Activated B cell treated with CpG ODN at 0.5 μM for 24 hours (primary cell): ENCODE data around the gene PAX3. TPM values are rescaled to one million over a fixed set of nuclear protein-coding genes. Genes with fewer than 3 reads are reported as not detected.

Experiments
- ATAC-seq: fragments of 200-7000 bp; cut with Tn5 transposase; one replicate; pipeline ENCODE4 v1.10.0; 2021; ENCODE audit warnings: low read depth, mild to moderate bottlenecking, moderate library complexity
- CTCF ChIA-PET: fragments of 350-600 bp; sonication (Branson Sonifier 250); formaldehyde crosslinking; loops from one replicate; lab custom pipeline; 2021; ENCODE audit warnings: antibody characterized with exemption; lab: Charles Lee
- POLR2A ChIA-PET: fragments of 350-600 bp; sonication (Branson Sonifier 250); formaldehyde crosslinking; loops from one replicate; lab custom pipeline; 2021; ENCODE audit warnings: antibody characterized with exemption; lab: Charles Lee
- DNase-seq: peaks from one replicate; pipeline ENCODE4 v3.0.0; 2022
- H3K27ac Mint-ChIP-seq: one replicate; pipeline ENCODE4 v1.8.0; 2020; ENCODE audit warnings: mixed read lengths
- H3K27me3 Mint-ChIP-seq: one replicate; pipeline ENCODE4 v1.8.0; 2021; ENCODE audit warnings: mixed read lengths
- H3K36me3 Mint-ChIP-seq: one replicate; pipeline ENCODE4 v1.8.0; 2021; ENCODE audit warnings: low read depth, mixed read lengths
- H3K4me1 Mint-ChIP-seq: one replicate; pipeline ENCODE4 v1.8.0; 2021; ENCODE audit warnings: mixed read lengths
- H3K4me3 Mint-ChIP-seq: one replicate; pipeline ENCODE4 v1.8.0; 2020; ENCODE audit warnings: mild to moderate bottlenecking, mixed read lengths
- H3K9me3 Mint-ChIP-seq: one replicate; pipeline ENCODE4 v1.8.0; 2020; ENCODE audit warnings: mixed read lengths
- CTCF ChIP-seq: fragments of 200-600 bp; IDR thresholded peaks from one replicate; pipeline ENCODE4 v1.8.0; 2022; ENCODE audit warnings: antibody characterized with exemption, mild to moderate bottlenecking
- intact Hi-C: fragments of 100-400 bp; cut with micrococcal nuclease; formaldehyde crosslinking; loops from one replicate; pipeline ENCODE4 v1.15.1; 2024
- total RNA-seq: library from RNA; stranded (reverse); gene quantifications from 2 replicates; pipeline ENCODE4 v1.2.3, GENCODE V29; 2022

PAX3 gene
- total RNA-seq, 1 donor from 2014 or later = not detected

- DNase-seq = no peak
- intact Hi-C loops = no loop called here
- TF ChIP-seq CTCF = no peak
- Mint-ChIP-seq H3K4me3 (no peak overlapping the region), H3K36me3 (no peaks in the 10 kb centered on the region), H3K27ac (no peak overlapping the region), H3K9me3 (peaks cover 24% of the 10 kb centered on the region), H3K27me3 (peaks cover 4% of the 10 kb centered on the region), H3K4me1 (no peaks in the 10 kb centered on the region)
- ATAC-seq = no peak
- ChIA-PET POLR2A (no interaction called here), CTCF (no interaction called here)
Observed at GRCh38 chr2:222334914-222335313, 36.1 kb upstream of the PAX3 start.

DNA sequence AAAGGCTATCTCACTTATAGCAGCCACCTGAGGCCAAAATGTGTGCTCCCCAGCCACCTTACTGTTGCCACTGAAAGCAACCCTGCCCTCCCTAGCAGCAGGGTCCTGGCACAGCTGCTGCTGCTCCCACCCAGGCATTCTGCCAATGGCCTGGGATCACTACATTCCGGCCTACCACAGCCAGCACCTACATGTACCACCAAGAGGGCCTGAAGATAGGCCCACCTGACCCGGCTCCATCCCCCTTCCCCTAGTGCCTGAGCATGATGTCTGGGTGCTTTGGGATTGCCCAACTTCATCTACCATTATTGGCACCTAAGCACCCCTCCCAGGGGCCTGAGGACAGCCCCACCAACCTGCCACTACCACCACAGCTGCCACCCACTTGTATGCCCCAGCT lies 34.6 kb upstream of the PAX3 start:
- Mint-ChIP-seq H3K36me3 (no peaks in the 10 kb centered on the region), H3K4me3 (no peak overlapping the region), H3K9me3 (peaks cover 24% of the 10 kb centered on the region), H3K27ac (no peak overlapping the region), H3K27me3 (peaks cover 4% of the 10 kb centered on the region), H3K4me1 (no peaks in the 10 kb centered on the region)
- intact Hi-C loops = no loop called here
- no peak for TF ChIP-seq CTCF
- DNase-seq (no peak), ATAC-seq (no peak)
- ChIA-PET POLR2A (no interaction called here), CTCF (no interaction called here)

- H3K27me3 Mint-ChIP-seq = peaks cover 4% of the 10 kb centered on the region
- POLR2A ChIA-PET = no interaction called here
- intact Hi-C loops = no loop called here
- no peak overlapping the region for H3K27ac Mint-ChIP-seq
- H3K4me1 Mint-ChIP-seq = no peaks in the 10 kb centered on the region
- CTCF ChIA-PET = no interaction called here
- no peak for TF ChIP-seq CTCF
- no peak overlapping the region for H3K4me3 Mint-ChIP-seq
- H3K9me3 Mint-ChIP-seq = peaks cover 24% of the 10 kb centered on the region
- ATAC-seq (no peak), DNase-seq (no peak)
- H3K36me3 Mint-ChIP-seq = no peaks in the 10 kb centered on the region
Observed at GRCh38 chr2:222332116-222332515, 33.3 kb upstream of the PAX3 start.

- intact Hi-C loops = no loop called here
- CTCF ChIA-PET = no interaction called here
- no peaks in the 10 kb centered on the region for H3K36me3 Mint-ChIP-seq
Observed at GRCh38 chr2:222330910-222331309, 32.1 kb upstream of the PAX3 start.

DNA sequence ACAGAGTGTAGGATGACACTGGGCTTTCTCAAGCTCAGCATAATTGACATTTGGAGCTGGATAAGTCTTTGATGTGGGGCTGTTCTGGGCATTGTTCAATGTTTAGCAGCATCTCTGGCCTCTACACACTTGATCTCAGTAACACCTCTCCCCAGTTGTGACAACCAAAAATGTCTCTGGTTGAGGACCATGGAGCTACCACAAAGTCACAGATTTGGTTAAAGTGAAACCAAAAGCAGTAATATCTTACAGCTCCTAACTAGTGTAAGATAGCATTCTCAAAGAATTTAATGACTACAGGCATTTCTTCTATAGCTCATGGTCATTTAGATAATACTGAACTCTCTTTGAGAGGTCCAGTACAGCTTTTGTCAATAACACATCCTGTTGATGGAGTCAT lies 23.4 kb upstream of the PAX3 start:
- Mint-ChIP-seq H3K36me3 (no peaks in the 10 kb centered on the region), H3K9me3 (no peaks in the 10 kb centered on the region), H3K4me3 (no peak overlapping the region), H3K27me3 (peaks cover 25% of the 10 kb centered on the region), H3K4me1 (peaks cover 11% of the 10 kb centered on the region), H3K27ac (no peak overlapping the region)
- POLR2A ChIA-PET = no interaction called here
- CTCF ChIA-PET = interaction anchor here (0.7 to 2.6 kb wide), 3 partner anchors 161 to 293 kb away, joined by 3 to 13 read pairs (median 4); no protein-coding TSS in a partner anchor
- no peak for DNase-seq
- ATAC-seq = no peak
- no peak for TF ChIP-seq CTCF
- intact Hi-C loops = no loop called here

More at GRCh38 chr2:222330910-222331309, 32.1 kb upstream of the PAX3 start:
- DNase-seq (no peak), ATAC-seq (no peak)
- POLR2A ChIA-PET = no interaction called here
- Mint-ChIP-seq H3K27me3 (peaks cover 4% of the 10 kb centered on the region), H3K4me1 (no peaks in the 10 kb centered on the region), H3K9me3 (peaks cover 24% of the 10 kb centered on the region), H3K4me3 (no peak overlapping the region), H3K27ac (no peak overlapping the region)
- TF ChIP-seq CTCF = no peak
